Panc1 (cell line): ENCODE data around the gene ZNF804B. TPM values are rescaled to one million over a fixed set of nuclear protein-coding genes. Genes with fewer than 3 reads are reported as not detected.

Source experiments
- ATAC-seq: fragments of 200-7000 bp; cut with Tn5 transposase; 2 replicates; pipeline ENCODE4 v1.9.1; 2020; ENCODE audit warnings: mild to moderate bottlenecking, moderate library complexity
- BruUV-seq: library from RNA; stranded (reverse); fragments of 400-500 nt; replicated peaks from 2 replicates; lab custom pipeline; 2021; lab: Mats Ljungman, UMichigan
- CTCF ChIA-PET: fragments of 300-600 bp; sonication (Branson Sonifier 250); formaldehyde crosslinking; loops from one replicate; lab custom pipeline; 2022; ENCODE audit warnings: antibody characterized with exemption; lab: Charles Lee
- POLR2A ChIA-PET: fragments of 300-600 bp; sonication (Branson Sonifier 250); formaldehyde crosslinking; loops from one replicate; lab custom pipeline; 2022; ENCODE audit warnings: antibody characterized with exemption; lab: Charles Lee
- DNase-seq: peaks from one replicate; pipeline ENCODE4 v3.0.0-alpha.2; 2010; ENCODE audit warnings: low read depth, low spot score
- H3K27ac ChIP-seq: 2 replicates; pipeline ENCODE4 v1.5.1; 2011; ENCODE audit warnings: mild to moderate bottlenecking, low read length, inconsistent platforms
- H3K27me3 ChIP-seq: fragments of 200-500 bp; sonication (Bioruptor generic); 2 replicates; pipeline ENCODE4 v1.6.0; 2014; ENCODE audit warnings: low read length, inconsistent platforms; ENCODE audit not compliant: control insufficient read depth, insufficient read depth
- H3K36me3 ChIP-seq: fragments of 200-500 bp; sonication (Bioruptor generic); 2 replicates; pipeline ENCODE4 v1.5.1; 2014; ENCODE audit warnings: inconsistent platforms, mild to moderate bottlenecking, low read length, moderate library complexity; ENCODE audit not compliant: control insufficient read depth, insufficient read depth
- H3K4me1 ChIP-seq: 2 replicates; pipeline ENCODE4 v1.5.1; 2011; ENCODE audit warnings: inconsistent platforms, mild to moderate bottlenecking, low read length, moderate library complexity; ENCODE audit not compliant: control insufficient read depth, insufficient read depth
- H3K4me3 ChIP-seq, 2 experiments: 2 replicates each; pipeline ENCODE4 v1.5.1; 2011 to 2012; ENCODE audit warnings: low read depth in 2 of 2, low read length in 2 of 2, mild to moderate bottlenecking in 2 of 2, inconsistent platforms in 1 of 2, moderate library complexity in 1 of 2
- H3K9me3 ChIP-seq: fragments of 200-500 bp; sonication (Bioruptor generic); 2 replicates; pipeline ENCODE4 v1.5.1; 2014; ENCODE audit warnings: low read depth, mild to moderate bottlenecking, inconsistent platforms, low read length, moderate library complexity; ENCODE audit not compliant: control insufficient read depth, insufficient read depth
- CTCF ChIP-seq: fragments of 450-650 bp; IDR thresholded peaks from 2 replicates; pipeline ENCODE4 v1.5.1; 2017; ENCODE audit warnings: mild to moderate bottlenecking
- POLR2AphosphoS5 ChIP-seq: IDR thresholded peaks from 2 replicates; pipeline ENCODE4 v1.6.1; 2012; ENCODE audit warnings: mild to moderate bottlenecking, low read depth, low read length, moderate library complexity
- REST ChIP-seq, 2 experiments: IDR thresholded peaks; 2 replicates each; pipeline ENCODE4 v1.6.1; 2011 to 2012; ENCODE audit warnings: low read depth in 2 of 2, control low read depth in 1 of 2, low read length in 1 of 2, mild to moderate bottlenecking in 1 of 2, moderate library complexity in 1 of 2; ENCODE audit not compliant: insufficient read depth in 1 of 2
- SIN3A ChIP-seq: IDR thresholded peaks from 2 replicates; pipeline ENCODE4 v1.6.1; 2012; ENCODE audit warnings: low read depth, mild to moderate bottlenecking, low read length, moderate library complexity, borderline replicate concordance; ENCODE audit not compliant: insufficient read depth
- TCF7L2 ChIP-seq: IDR thresholded peaks from 2 replicates; pipeline ENCODE4 v1.6.1; 2011; ENCODE audit warnings: mild to moderate bottlenecking, low read depth, low read length, inconsistent platforms
- in situ Hi-C: cut with HindIII; loops from 2 replicates; pipeline ENCODE4 v1.10.0; 2016; ENCODE audit warnings: low sequenced_read_pairs, low pct_unique_long_range_greater_than_20kb
- intact Hi-C: fragments of 100-400 bp; cut with micrococcal nuclease; formaldehyde crosslinking; loops from one replicate; pipeline ENCODE4 v1.10.0; 2022; ENCODE audit not compliant: unreplicated experiment
- total RNA-seq: library from RNA; stranded (reverse); gene quantifications from one replicate; pipeline ENCODE4 v1.2.1, GENCODE V29; 2021; ENCODE audit not compliant: unreplicated experiment

The ZNF804B gene
- total RNA-seq, 1 experiment from 2014 or later = not detected

DNA sequence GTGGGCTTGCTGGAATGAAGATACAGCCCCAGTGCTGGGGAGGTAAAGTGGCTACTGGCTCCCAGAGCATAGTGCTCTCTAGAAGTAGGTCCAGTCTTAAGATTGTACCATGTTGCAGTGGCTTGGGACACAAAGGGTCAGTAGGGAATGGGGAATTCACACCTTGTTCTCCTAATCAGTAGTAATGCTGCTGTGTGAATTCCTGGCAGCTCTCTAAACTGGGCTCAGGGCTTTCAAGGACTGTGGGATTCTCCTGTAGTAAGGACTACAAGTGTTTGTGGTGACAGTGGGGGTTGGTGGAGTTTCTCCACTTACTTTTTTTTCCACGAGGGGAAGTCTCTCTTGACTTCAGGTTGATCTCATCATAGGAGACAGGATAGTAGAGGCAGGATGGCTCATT lies 262.2 kb downstream of the ZNF804B start:
- Histone ChIP-seq H3K27me3 (no peaks in the 10 kb centered on the region), H3K27ac (no peak overlapping the region), H3K9me3 (peaks cover 4% of the 10 kb centered on the region; the same call in 1 of the 2 replicates), H3K4me3 (no peak overlapping the region), H3K4me1 (no peaks in the 10 kb centered on the region), H3K36me3 (no peaks in the 10 kb centered on the region)
- in situ Hi-C loops = no loop called here
- no TSS peak for BruUV-seq
- DNase-seq = no peak
- ChIA-PET POLR2A (no interaction called here), CTCF (no interaction called here)
- no peak for ATAC-seq
- no peak for TF ChIP-seq POLR2AphosphoS5
- TF ChIP-seq SIN3A = no peak
- TF ChIP-seq TCF7L2 = no peak
- TF ChIP-seq CTCF = no peak
- TF ChIP-seq REST (IDR thresholded peaks at IDR 0.05; ENCODE audit: insufficient read depth in 1 of 2, low read depth in 2 of 2, low read length in 1 of 2) = no peak
- intact Hi-C loops = no loop called here

GRCh38 chr7:89023206-89023605 lies 263.7 kb downstream of the ZNF804B start:
- Histone ChIP-seq H3K9me3 (peaks cover 4% of the 10 kb centered on the region; the same call in 1 of the 2 replicates), H3K27me3 (no peaks in the 10 kb centered on the region), H3K4me1 (no peaks in the 10 kb centered on the region), H3K27ac (no peak overlapping the region), H3K4me3 (no peak overlapping the region), H3K36me3 (no peaks in the 10 kb centered on the region)
- no peak for TF ChIP-seq SIN3A
- no peak for TF ChIP-seq CTCF
- TF ChIP-seq POLR2AphosphoS5 = no peak
- in situ Hi-C loops = no loop called here
- ATAC-seq = no peak
- BruUV-seq = no TSS peak
- intact Hi-C loops = no loop called here
- ChIA-PET POLR2A (no interaction called here), CTCF (no interaction called here)
- no peak for DNase-seq
